Measurements from ENCODE around the gene SMYD5. TPM values are rescaled to one million over a fixed set of nuclear protein-coding genes. Genes with fewer than 3 reads are reported as not detected.

SMYD5 gene
- total RNA-seq, 4 donors from 2014 or later = 13.8 to 32.4 (median 18.7) TPM

DNA sequence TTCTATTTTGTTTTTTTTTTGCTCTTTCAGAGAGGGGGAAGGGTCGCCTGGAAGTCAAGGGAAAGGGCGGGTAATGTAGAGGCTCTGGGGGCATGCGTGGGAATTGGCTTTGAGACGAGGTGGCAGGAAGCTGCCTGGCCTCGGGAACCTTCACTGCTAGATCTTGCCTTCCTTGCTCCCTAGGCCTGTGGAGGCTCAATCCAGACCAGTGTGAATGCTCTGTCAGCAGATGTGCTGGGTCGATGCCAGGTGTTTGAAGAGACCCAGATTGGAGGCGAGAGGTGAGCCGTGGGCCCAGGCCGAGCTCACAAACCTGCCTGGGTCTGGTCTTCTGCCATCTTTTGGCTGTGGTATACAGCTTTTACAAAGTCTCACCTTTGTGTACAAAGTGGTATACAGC is 35.6 kb downstream of the SMYD5 start:
- TF ChIP-seq, protein P1, sequence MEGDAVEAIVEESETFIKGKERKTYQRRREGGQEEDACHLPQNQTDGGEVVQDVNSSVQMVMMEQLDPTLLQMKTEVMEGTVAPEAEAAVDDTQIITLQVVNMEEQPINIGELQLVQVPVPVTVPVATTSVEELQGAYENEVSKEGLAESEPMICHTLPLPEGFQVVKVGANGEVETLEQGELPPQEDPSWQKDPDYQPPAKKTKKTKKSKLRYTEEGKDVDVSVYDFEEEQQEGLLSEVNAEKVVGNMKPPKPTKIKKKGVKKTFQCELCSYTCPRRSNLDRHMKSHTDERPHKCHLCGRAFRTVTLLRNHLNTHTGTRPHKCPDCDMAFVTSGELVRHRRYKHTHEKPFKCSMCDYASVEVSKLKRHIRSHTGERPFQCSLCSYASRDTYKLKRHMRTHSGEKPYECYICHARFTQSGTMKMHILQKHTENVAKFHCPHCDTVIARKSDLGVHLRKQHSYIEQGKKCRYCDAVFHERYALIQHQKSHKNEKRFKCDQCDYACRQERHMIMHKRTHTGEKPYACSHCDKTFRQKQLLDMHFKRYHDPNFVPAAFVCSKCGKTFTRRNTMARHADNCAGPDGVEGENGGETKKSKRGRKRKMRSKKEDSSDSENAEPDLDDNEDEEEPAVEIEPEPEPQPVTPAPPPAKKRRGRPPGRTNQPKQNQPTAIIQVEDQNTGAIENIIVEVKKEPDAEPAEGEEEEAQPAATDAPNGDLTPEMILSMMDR (IDR thresholded peaks at IDR 0.05) = no peak
- TF ChIP-seq POLR2A (IDR thresholded peaks at IDR 0.05) (no peak), EP300 (IDR thresholded peaks at IDR 0.05) (no peak)
- 77 to 86% methylated on average over 9 of the region's 9 CpGs for WGBS, 2 donors
- DNase-seq (ENCODE audit: low spot score in 2 of 2) = no peak
- Histone ChIP-seq H3K4me1 (no peaks in the 10 kb centered on the region), H3K27ac (no peak overlapping the region), H3K27me3 (no peaks in the 10 kb centered on the region), H3K9me3 (no peaks in the 10 kb centered on the region), H3K36me3 (peaks cover 7 to 100% (median 49%) of the 10 kb centered on the region in 3 donors), H3K4me3 (no peak overlapping the region)

DNA sequence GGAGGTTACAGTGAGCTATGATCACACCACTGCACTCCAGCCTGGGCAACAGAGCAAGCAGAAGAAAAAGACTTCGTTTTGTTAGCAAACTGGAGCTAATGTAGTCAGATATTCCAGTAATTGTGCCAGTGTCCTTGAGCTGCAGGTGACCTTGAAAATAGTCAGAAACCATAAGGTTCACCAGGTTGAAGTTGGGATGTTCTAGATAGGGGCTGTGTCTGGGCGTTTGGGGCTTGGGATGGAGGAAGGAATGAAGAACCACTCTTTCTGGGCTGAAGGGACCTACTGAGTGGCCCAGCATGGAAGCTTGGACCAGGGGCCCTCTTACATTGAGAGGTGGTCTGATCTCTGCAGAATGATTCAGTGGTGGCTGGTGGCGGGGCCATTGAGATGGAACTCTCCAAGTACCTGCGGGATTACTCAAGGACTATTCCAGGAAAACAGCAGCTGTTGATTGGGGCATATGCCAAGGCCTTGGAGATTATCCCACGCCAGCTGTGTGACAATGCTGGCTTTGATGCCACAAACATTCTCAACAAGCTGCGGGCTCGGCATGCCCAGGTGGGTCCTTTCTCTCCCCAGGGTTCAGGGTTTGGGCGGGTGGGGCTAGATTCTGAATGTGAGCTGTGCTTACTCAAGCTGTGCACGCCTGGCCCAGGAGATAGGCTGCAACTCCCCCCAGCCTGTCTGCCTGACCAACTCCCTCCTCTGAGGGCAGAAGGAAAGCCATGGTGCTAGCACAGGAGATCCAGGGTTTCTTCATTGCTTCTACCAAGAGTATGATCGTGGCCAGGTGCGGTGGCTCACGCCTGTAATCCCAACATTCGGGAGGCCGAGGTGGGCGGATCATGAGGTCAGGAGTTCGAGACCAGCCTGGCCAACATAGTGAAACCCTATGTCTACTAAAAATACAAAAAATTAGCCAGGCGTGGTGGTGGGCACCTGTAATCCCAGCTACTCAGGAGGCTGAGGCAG is 37.1 kb downstream of the SMYD5 start:
- no peaks in the 10 kb centered on the region for H3K9me3 ChIP-seq
- peaks cover 7 to 98% (median 49%) of the 10 kb centered on the region in 3 donors for H3K36me3 ChIP-seq
- no peaks in the 10 kb centered on the region for H3K4me1 ChIP-seq
- H3K4me3 ChIP-seq = no peak overlapping the region
- no peaks in the 10 kb centered on the region for H3K27me3 ChIP-seq
- TF ChIP-seq, protein P1 (IDR thresholded peaks at IDR 0.05) = no peak
- no peak for TF ChIP-seq EP300 (IDR thresholded peaks at IDR 0.05)
- no peak for TF ChIP-seq POLR2A (IDR thresholded peaks at IDR 0.05)
- no peak overlapping the region for H3K27ac ChIP-seq
- 89 to 95% methylated on average over 15 to 17 of the region's 17 CpGs for WGBS, 2 donors
- DNase-seq (ENCODE audit: low spot score in 2 of 2) = no peak

DNA sequence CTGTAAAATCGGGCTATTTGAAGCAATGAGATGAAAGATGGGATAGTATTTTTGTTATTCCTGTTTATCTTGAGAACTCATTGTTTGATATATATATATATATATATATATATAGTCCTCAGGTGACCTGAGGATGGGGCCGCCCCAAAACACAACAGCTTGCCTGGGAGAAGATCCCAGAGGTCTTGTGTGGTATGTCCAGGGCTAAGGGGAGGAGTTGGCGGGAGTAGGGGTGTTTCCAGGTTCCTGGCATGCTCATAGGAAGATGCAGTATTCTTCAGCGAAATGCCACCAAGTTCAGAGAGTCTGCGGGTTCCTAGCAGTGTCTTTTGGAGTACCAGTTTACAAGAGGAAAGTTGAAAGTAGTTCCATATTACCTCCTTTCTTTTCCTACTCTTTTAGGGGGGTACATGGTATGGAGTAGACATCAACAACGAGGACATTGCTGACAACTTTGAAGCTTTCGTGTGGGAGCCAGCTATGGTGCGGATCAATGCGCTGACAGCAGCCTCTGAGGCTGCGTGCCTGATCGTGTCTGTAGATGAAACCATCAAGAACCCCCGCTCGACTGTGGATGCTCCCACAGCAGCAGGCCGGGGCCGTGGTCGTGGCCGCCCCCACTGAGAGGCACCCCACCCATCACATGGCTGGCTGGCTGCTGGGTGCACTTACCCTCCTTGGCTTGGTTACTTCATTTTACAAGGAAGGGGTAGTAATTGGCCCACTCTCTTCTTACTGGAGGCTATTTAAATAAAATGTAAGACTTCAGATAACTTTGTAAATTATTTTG is 38.4 kb downstream of the SMYD5 start:
- 85 to 86% methylated on average over 17 of the region's 17 CpGs for WGBS, 2 donors
- no peaks in the 10 kb centered on the region for H3K9me3 ChIP-seq
- H3K36me3 ChIP-seq = peaks cover 4 to 85% (median 38%) of the 10 kb centered on the region in 3 donors

DNA sequence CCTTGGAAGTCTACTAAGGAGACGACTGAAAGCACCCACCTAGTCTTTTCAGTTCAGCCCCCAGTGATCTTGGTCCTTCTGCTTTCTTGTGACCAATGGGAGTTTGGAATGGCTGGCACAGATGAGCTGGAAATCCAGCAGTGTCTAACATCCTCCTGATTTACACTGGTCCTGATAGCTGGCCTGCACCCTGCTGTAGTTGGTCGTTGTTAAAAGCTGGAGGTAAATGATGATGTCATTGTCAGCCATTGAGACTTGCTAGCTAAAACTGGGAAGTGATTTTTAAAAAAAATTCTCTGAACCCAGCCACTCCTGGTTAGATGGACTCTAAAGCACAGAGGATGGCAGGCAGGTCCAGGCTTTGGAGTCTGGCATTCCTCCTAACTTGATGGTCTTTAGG is 39.4 kb downstream of the SMYD5 start:
- H3K27me3 ChIP-seq = no peaks in the 10 kb centered on the region
- H3K4me1 ChIP-seq = no peaks in the 10 kb centered on the region
- WGBS, 2 donors = 42 to 60% methylated on average over 2 of the region's 2 CpGs
- no peak for DNase-seq (ENCODE audit: low spot score in 2 of 2)
- no peak overlapping the region for H3K4me3 ChIP-seq
- H3K27ac ChIP-seq = no peak overlapping the region
- H3K9me3 ChIP-seq = no peaks in the 10 kb centered on the region
- peaks cover 4 to 75% (median 31%) of the 10 kb centered on the region in 3 donors for H3K36me3 ChIP-seq
- TF ChIP-seq POLR2A (IDR thresholded peaks at IDR 0.05) (no peak), EP300 (IDR thresholded peaks at IDR 0.05) (no peak)
- TF ChIP-seq, protein P1 (IDR thresholded peaks at IDR 0.05) = no peak

More for the DNA sequence above, 38.4 kb downstream of the SMYD5 start:
- TF ChIP-seq POLR2A (IDR thresholded peaks at IDR 0.05) = no peak
- TF ChIP-seq, protein P1 (IDR thresholded peaks at IDR 0.05) = no peak
- TF ChIP-seq EP300 (IDR thresholded peaks at IDR 0.05) = no peak
- no peaks in the 10 kb centered on the region for H3K27me3 ChIP-seq
- no peak overlapping the region for H3K27ac ChIP-seq
- no peak overlapping the region for H3K4me3 ChIP-seq
- DNase-seq (ENCODE audit: low spot score in 2 of 2) = no peak
- H3K4me1 ChIP-seq = no peaks in the 10 kb centered on the region
